Measurements from ENCODE around the gene MLXIP. TPM values are rescaled to one million over a fixed set of nuclear protein-coding genes. Genes with fewer than 3 reads are reported as not detected.

The MLXIP gene
- total and polyA plus RNA-seq, 2 donors (not counting 3 experiments of a cell fraction or from before 2014, with no cell fraction given): 22.0 to 72.5 TPM

GRCh38 chr12:122028905-122029560 lies 49.5 kb upstream of the MLXIP start:
- no peaks in the 10 kb centered on the region for H3K9me1 ChIP-seq (replicated peaks; ENCODE audit: control insufficient read depth, extremely low read depth, insufficient read depth, low read length)
- no peaks in the 10 kb centered on the region for H3K9me3 ChIP-seq (replicated peaks; ENCODE audit: control insufficient read depth, insufficient read depth, low read length)
- H3K79me2 ChIP-seq (ENCODE audit: control insufficient read depth, insufficient read depth, low read length): peaks cover 16% of the 10 kb centered on the region
- H3K27ac ChIP-seq (ENCODE audit: insufficient read depth, low read depth, low read length): no peak overlapping the region
- H3K9ac ChIP-seq (replicated peaks; ENCODE audit: extremely low read depth, insufficient read depth, low read length): no peak overlapping the region
- intact Hi-C loops (cut with micrococcal nuclease) (no loop called here), dilution Hi-C loops (cut with MboI; ENCODE audit: extremely low pct_ligation_motif_present, low sequenced_read_pairs) (no loop called here)
- no peaks in the 10 kb centered on the region for H4K20me1 ChIP-seq (replicated peaks; ENCODE audit: control insufficient read depth, extremely low read depth, insufficient read depth, low read length)
- CTCF ChIA-PET: interaction anchor here (0.7 to 1.8 kb wide), 6 partner anchors 15 to 162 kb away, joined by 3 to 6 read pairs (median 4); partner anchors contain the start of gene CFAP251
- POLR2A ChIA-PET: no interaction called here
- H3K27me3 ChIP-seq (ENCODE audit: control insufficient read depth in 2 of 2, insufficient read depth in 2 of 2, low read length in 2 of 2): no peaks in the 10 kb centered on the region
- no peaks in the 10 kb centered on the region for H3K36me3 ChIP-seq (ENCODE audit: control insufficient read depth in 2 of 2, extremely low read depth in 1 of 2, insufficient read depth in 2 of 2, low read length in 2 of 2)
- TF ChIP-seq GATA2 (IDR thresholded peaks at IDR 0.05; ENCODE audit: insufficient read depth, insufficient read length, low read depth, low read length) (no peak), MYC (IDR thresholded peaks at IDR 0.05; ENCODE audit: low read depth, low read length) (no peak), MAX (IDR thresholded peaks at IDR 0.05; ENCODE audit: insufficient read depth, insufficient read length) (no peak), POLR2AphosphoS5 (IDR thresholded peaks at IDR 0.05; ENCODE audit: insufficient read depth, low read depth, low read length) (no peak), JUN (IDR thresholded peaks at IDR 0.05; ENCODE audit: borderline replicate concordance, insufficient read depth, insufficient read length, low read depth) (no peak), POLR2A (IDR thresholded peaks at IDR 0.05; ENCODE audit: low read depth, low read length) (no peak)
- H3K4me3 ChIP-seq (replicated peaks in 1 of 3; ENCODE audit: insufficient read depth in 1 of 3, low read depth in 1 of 3, low read length in 3 of 3): no peak overlapping the region
- H3K4me2 ChIP-seq (ENCODE audit: insufficient read depth, low read length): no peak overlapping the region
- no peak overlapping the region for H2AFZ ChIP-seq (ENCODE audit: low read depth, low read length)
- DNase-seq (ENCODE audit: low read depth, low spot score) (no peak), FAIRE-seq (no peak)
- H3K4me1 ChIP-seq (ENCODE audit: control insufficient read depth, extremely low read depth, insufficient read depth, low read length): peaks cover under 1% of the 10 kb centered on the region
- no TSS peak for BruUV-seq (replicated peaks)

DNA sequence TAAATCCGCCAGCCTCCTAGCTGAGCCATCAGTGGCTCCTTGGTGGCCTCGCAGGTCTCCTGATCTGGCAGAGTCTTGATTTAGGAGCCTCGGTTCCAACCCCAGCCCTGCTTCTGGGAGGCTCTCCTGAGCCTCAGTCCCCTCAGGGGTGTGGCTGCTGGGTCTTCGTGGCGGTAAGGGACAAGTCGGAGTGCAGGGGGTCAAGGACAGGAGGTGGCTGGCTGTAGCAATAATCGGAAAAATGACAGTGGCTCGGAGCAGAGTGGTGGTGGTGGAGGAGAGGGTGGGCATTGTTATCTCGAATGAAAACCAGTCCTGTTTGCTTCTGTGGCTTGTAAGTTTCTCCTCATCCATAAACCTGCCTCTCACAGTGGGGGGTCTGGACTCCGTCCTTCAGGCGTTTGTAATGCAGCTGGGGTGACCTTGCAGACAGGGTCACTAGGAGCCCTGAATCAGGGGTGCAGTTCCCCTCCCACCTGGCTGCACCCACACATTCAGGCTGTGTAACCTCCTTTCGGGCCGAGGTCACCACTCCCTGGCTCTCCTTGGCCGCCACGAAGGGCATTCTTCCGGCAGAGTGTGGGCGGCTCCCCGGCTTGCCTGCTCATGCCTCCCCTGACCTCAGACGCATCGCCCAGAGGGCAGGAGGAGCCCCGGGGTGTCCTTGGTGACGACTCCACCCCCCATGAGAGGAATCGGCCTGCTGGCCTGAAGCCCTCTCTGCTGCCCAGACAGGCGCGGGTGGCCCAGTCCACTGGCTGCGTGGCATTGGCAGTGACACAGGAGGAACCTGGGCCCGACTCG lies 48.7 kb upstream of the MLXIP start:
- no peak overlapping the region for H3K4me2 ChIP-seq (ENCODE audit: insufficient read depth, low read length)
- no peak for FAIRE-seq
- no peaks in the 10 kb centered on the region for H3K4me1 ChIP-seq (ENCODE audit: control insufficient read depth, extremely low read depth, insufficient read depth, low read length)
- CTCF ChIA-PET: no interaction called here
- no peaks in the 10 kb centered on the region for H4K20me1 ChIP-seq (replicated peaks; ENCODE audit: control insufficient read depth, extremely low read depth, insufficient read depth, low read length)
- no peak overlapping the region for H3K27ac ChIP-seq (ENCODE audit: insufficient read depth, low read depth, low read length)
- no peaks in the 10 kb centered on the region for H3K9me3 ChIP-seq (replicated peaks; ENCODE audit: control insufficient read depth, insufficient read depth, low read length)
- H3K27me3 ChIP-seq (ENCODE audit: control insufficient read depth in 2 of 2, insufficient read depth in 2 of 2, low read length in 2 of 2): no peaks in the 10 kb centered on the region
- H3K4me3 ChIP-seq (replicated peaks in 1 of 3; ENCODE audit: insufficient read depth in 1 of 3, low read depth in 1 of 3, low read length in 3 of 3): no peak overlapping the region
- no peak for DNase-seq (ENCODE audit: low read depth, low spot score)
- H3K9ac ChIP-seq (replicated peaks; ENCODE audit: extremely low read depth, insufficient read depth, low read length): no peak overlapping the region
- POLR2A ChIA-PET: no interaction called here
- intact Hi-C loops (cut with micrococcal nuclease): no loop called here
- TF ChIP-seq FOS (IDR thresholded peaks at IDR 0.05; ENCODE audit: borderline replicate concordance, insufficient read depth, low read length): no peak
- TF ChIP-seq MYC (IDR thresholded peaks at IDR 0.05; ENCODE audit: low read depth, low read length): no peak
- no peak for TF ChIP-seq CTCF (IDR thresholded peaks at IDR 0.05; ENCODE audit: extremely low read depth in 1 of 2, insufficient read depth in 1 of 2, low read depth in 1 of 2, low read length in 2 of 2)
- no peak for TF ChIP-seq POLR2AphosphoS5 (IDR thresholded peaks at IDR 0.05; ENCODE audit: insufficient read depth, low read depth, low read length)
- TF ChIP-seq EZH2 (IDR thresholded peaks at IDR 0.05; ENCODE audit: borderline replicate concordance, low read depth, low read length, severe bottlenecking): no peak
- TF ChIP-seq JUN (IDR thresholded peaks at IDR 0.05; ENCODE audit: borderline replicate concordance, insufficient read depth, insufficient read length, low read depth): no peak
- TF ChIP-seq POLR2A (IDR thresholded peaks at IDR 0.05; ENCODE audit: low read depth, low read length): no peak
- no peak for TF ChIP-seq GATA2 (IDR thresholded peaks at IDR 0.05; ENCODE audit: insufficient read depth, insufficient read length, low read depth, low read length)
- TF ChIP-seq MAX (IDR thresholded peaks at IDR 0.05; ENCODE audit: insufficient read depth, insufficient read length): no peak
- no peaks in the 10 kb centered on the region for H3K9me1 ChIP-seq (replicated peaks; ENCODE audit: control insufficient read depth, extremely low read depth, insufficient read depth, low read length)
- H3K36me3 ChIP-seq (ENCODE audit: control insufficient read depth in 2 of 2, extremely low read depth in 1 of 2, insufficient read depth in 2 of 2, low read length in 2 of 2): no peaks in the 10 kb centered on the region
- no peak overlapping the region for H2AFZ ChIP-seq (ENCODE audit: low read depth, low read length)
- dilution Hi-C loops (cut with MboI; ENCODE audit: extremely low pct_ligation_motif_present, low sequenced_read_pairs): no loop called here
- no TSS peak for BruUV-seq (replicated peaks)
- H3K79me2 ChIP-seq (ENCODE audit: control insufficient read depth, insufficient read depth, low read length): peaks cover 14% of the 10 kb centered on the region

Data from endothelial cell of umbilical vein (primary cell).